Neutrophil (primary cell): ENCODE measurements around the gene IQSEC1.

Experiments used
- H3K27ac ChIP-seq: fragments of 200-600 bp; sonication (generic); 2 replicates; pipeline ENCODE4 v1.5.1; 2016; ENCODE audit warnings: mild to moderate bottlenecking, moderate library complexity
- H3K27me3 ChIP-seq: fragments of 200-600 bp; sonication (generic); 2 replicates; pipeline ENCODE4 v1.6.0; 2016; ENCODE audit warnings: mild to moderate bottlenecking
- H3K36me3 ChIP-seq: fragments of 200-600 bp; sonication (generic); 2 replicates; pipeline ENCODE4 v1.5.1; 2017
- H3K4me1 ChIP-seq, 2 experiments: fragments of 200-600 bp in 1 of 2; sonication (generic) in 1 of 2; 1 replicate in 1 of 2; 2 replicates in 1 of 2; pipeline versions ENCODE4 v1.5.1 to v1.6.1; 2013 to 2016; ENCODE audit warnings: low read depth in 1 of 2, low read length in 1 of 2, mild to moderate bottlenecking in 1 of 2, moderate library complexity in 1 of 2; ENCODE audit not compliant: control insufficient read depth in 1 of 2, insufficient read depth in 1 of 2
- H3K4me3 ChIP-seq, 2 experiments: fragments of 200-600 bp in 1 of 2; sonication (generic) in 1 of 2; 1 replicate in 1 of 2; 2 replicates in 1 of 2; pipeline ENCODE4 v1.5.1; 2013 to 2016; ENCODE audit warnings: low read depth in 1 of 2, low read length in 1 of 2, mild to moderate bottlenecking in 1 of 2, moderate library complexity in 1 of 2
- H3K9me3 ChIP-seq: fragments of 200-600 bp; sonication (generic); 2 replicates; pipeline ENCODE4 v1.5.1; 2016
- CTCF ChIP-seq: fragments of 200-600 bp; sonication (generic); IDR thresholded peaks from 2 replicates; pipeline ENCODE4 v1.5.1; 2016; ENCODE audit warnings: antibody characterized with exemption

IQSEC1 gene

GRCh38 chr3:12906141-12906915 lies 166.9 kb downstream of the IQSEC1 start:
- H3K4me1 ChIP-seq, result peaks cover 0 to 18% of the 10 kb centered on the region in 2 experiments
- no peaks in the 10 kb centered on the region for H3K9me3 ChIP-seq
- no peaks in the 10 kb centered on the region for H3K27me3 ChIP-seq
- no peak overlapping the region for H3K27ac ChIP-seq
- peaks cover 100% of the 10 kb centered on the region for H3K36me3 ChIP-seq
- H3K4me3 ChIP-seq, result no peak overlapping the region
- TF ChIP-seq CTCF, result no peak

GRCh38 chr3:12905316-12906071 lies 167.7 kb downstream of the IQSEC1 start:
- H3K4me3 ChIP-seq, result no peak overlapping the region
- TF ChIP-seq CTCF, result no peak
- H3K4me1 ChIP-seq, result peaks cover 0 to 18% of the 10 kb centered on the region in 2 experiments
- no peak overlapping the region for H3K27ac ChIP-seq
- no peaks in the 10 kb centered on the region for H3K27me3 ChIP-seq
- H3K9me3 ChIP-seq, result no peaks in the 10 kb centered on the region
- H3K36me3 ChIP-seq, result peaks cover 100% of the 10 kb centered on the region

GRCh38 chr3:12904951-12905315 lies 168.3 kb downstream of the IQSEC1 start:
- Histone ChIP-seq H3K27ac (no peak overlapping the region), H3K4me1 (peaks cover 0 to 18% of the 10 kb centered on the region in 2 experiments), H3K4me3 (no peak overlapping the region), H3K9me3 (no peaks in the 10 kb centered on the region), H3K27me3 (no peaks in the 10 kb centered on the region), H3K36me3 (peaks cover 100% of the 10 kb centered on the region)
- TF ChIP-seq CTCF, result no peak

GRCh38 chr3:12903881-12904280 lies 169.3 kb downstream of the IQSEC1 start:
- Histone ChIP-seq H3K36me3 (peaks cover 100% of the 10 kb centered on the region), H3K4me1 (peaks cover 0 to 18% of the 10 kb centered on the region in 2 experiments), H3K27ac (peak overlapping the region; percentile 54), H3K9me3 (no peaks in the 10 kb centered on the region), H3K27me3 (no peaks in the 10 kb centered on the region), H3K4me3 (no peak overlapping the region)
- no peak for TF ChIP-seq CTCF

GRCh38 chr3:12903000-12903800 lies 170.0 kb downstream of the IQSEC1 start:
- Histone ChIP-seq H3K4me3 (no peak overlapping the region), H3K9me3 (no peaks in the 10 kb centered on the region), H3K27ac (peak overlapping the region; percentile 54), H3K27me3 (no peaks in the 10 kb centered on the region), H3K36me3 (peaks cover 100% of the 10 kb centered on the region), H3K4me1 (peaks cover 1 to 18% of the 10 kb centered on the region in 2 experiments)
- TF ChIP-seq CTCF, result no peak
